GM18505 (cell line): ENCODE data around the gene CABCOCO1.

Source experiments
- ATAC-seq: cut with Tn5 transposase; IDR thresholded peaks from one replicate; pipeline ENCODE4 v1.9.1; 2021; ENCODE audit not compliant: unreplicated experiment
- POLR2A ChIP-seq: IDR thresholded peaks from 4 replicates; pipeline ENCODE4 v1.6.1; 2011; ENCODE audit warnings: borderline replicate concordance; ENCODE audit not compliant: insufficient read depth, insufficient read length; ENCODE audit errors: extremely low read depth

Gene CABCOCO1

GRCh38 chr10:61662794-61663259 is at the start of gene CABCOCO1:
Gene CABCOCO1, plus strand, starts transcription at chr10:61662929. Its CDS starts 44 bp downstream, at chr10:61662973.
- ATAC-seq: no peak
- TF ChIP-seq POLR2A: no peak

- TF ChIP-seq POLR2A: no peak
- ATAC-seq: no peak
These were observed 49.1 kb upstream of the CABCOCO1 start for GRCh38 chr10:61613665-61614064.

- no peak for ATAC-seq
- TF ChIP-seq POLR2A: no peak
These were observed 46.1 kb upstream of the CABCOCO1 start for GRCh38 chr10:61616611-61617010.

GRCh38 chr10:61617180-61617579 is 45.5 kb upstream of the CABCOCO1 start:
- ATAC-seq: no peak
- TF ChIP-seq POLR2A: no peak

- ATAC-seq: no peak
- TF ChIP-seq POLR2A: no peak
These were observed 45.1 kb upstream of the CABCOCO1 start for GRCh38 chr10:61617586-61617985.

GRCh38 chr10:61618388-61618961 is 44.3 kb upstream of the CABCOCO1 start:
- no peak for TF ChIP-seq POLR2A
- no peak for ATAC-seq

- TF ChIP-seq POLR2A: no peak
These were observed 42.2 kb upstream of the CABCOCO1 start for GRCh38 chr10:61620506-61620905.

GRCh38 chr10:61621605-61622051 is 41.1 kb upstream of the CABCOCO1 start:
- TF ChIP-seq POLR2A: no peak
- ATAC-seq: no peak

More at GRCh38 chr10:61620506-61620905, 42.2 kb upstream of the CABCOCO1 start:
- no peak for ATAC-seq

- no peak for ATAC-seq
- TF ChIP-seq POLR2A: no peak
These were observed 39.6 kb upstream of the CABCOCO1 start for GRCh38 chr10:61623161-61623560.

- ATAC-seq: no peak
- TF ChIP-seq POLR2A: no peak
These were observed 36.5 kb upstream of the CABCOCO1 start for GRCh38 chr10:61626209-61626608.

GRCh38 chr10:61627266-61627665 is 35.5 kb upstream of the CABCOCO1 start:
- no peak for TF ChIP-seq POLR2A
- ATAC-seq: no peak

- no peak for ATAC-seq
- TF ChIP-seq POLR2A: no peak
These were observed 34.4 kb upstream of the CABCOCO1 start for GRCh38 chr10:61628151-61628874.

GRCh38 chr10:61628875-61629513 is 33.7 kb upstream of the CABCOCO1 start:
- ATAC-seq: no peak
- TF ChIP-seq POLR2A: no peak

GRCh38 chr10:61629576-61629975 is 33.2 kb upstream of the CABCOCO1 start:
- TF ChIP-seq POLR2A: no peak
- ATAC-seq: no peak
